Measurements from ENCODE around the gene LRP1-AS. TPM values are rescaled to one million over a fixed set of nuclear protein-coding genes. Genes with fewer than 3 reads are reported as not detected.

The LRP1-AS gene
- total RNA-seq, 1 experiment from 2014 or later, result not detected

DNA sequence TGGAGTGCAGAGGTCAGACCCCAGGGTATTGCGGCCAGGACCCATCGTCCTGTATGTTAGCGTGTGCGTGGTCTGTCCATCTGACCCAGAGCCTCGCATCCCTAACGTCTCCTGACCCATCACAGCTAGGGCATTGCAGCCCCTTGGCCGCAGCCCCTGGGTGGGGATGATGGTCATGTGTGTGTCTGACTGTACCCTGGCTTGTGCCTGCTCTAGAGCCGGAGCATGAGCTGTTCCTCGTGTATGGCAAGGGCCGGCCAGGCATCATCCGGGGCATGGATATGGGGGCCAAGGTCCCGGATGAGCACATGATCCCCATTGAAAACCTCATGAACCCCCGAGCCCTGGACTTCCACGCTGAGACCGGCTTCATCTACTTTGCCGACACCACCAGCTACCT lies 10.8 kb upstream of the LRP1-AS start:
- H4K20me1 ChIP-seq (ENCODE audit: insufficient read depth), result no peaks in the 10 kb centered on the region
- H3K9ac ChIP-seq (ENCODE audit: low read length), result no peak overlapping the region
- no peak for TF ChIP-seq ZFX (IDR thresholded peaks at IDR 0.05)
- TF ChIP-seq, protein P1, sequence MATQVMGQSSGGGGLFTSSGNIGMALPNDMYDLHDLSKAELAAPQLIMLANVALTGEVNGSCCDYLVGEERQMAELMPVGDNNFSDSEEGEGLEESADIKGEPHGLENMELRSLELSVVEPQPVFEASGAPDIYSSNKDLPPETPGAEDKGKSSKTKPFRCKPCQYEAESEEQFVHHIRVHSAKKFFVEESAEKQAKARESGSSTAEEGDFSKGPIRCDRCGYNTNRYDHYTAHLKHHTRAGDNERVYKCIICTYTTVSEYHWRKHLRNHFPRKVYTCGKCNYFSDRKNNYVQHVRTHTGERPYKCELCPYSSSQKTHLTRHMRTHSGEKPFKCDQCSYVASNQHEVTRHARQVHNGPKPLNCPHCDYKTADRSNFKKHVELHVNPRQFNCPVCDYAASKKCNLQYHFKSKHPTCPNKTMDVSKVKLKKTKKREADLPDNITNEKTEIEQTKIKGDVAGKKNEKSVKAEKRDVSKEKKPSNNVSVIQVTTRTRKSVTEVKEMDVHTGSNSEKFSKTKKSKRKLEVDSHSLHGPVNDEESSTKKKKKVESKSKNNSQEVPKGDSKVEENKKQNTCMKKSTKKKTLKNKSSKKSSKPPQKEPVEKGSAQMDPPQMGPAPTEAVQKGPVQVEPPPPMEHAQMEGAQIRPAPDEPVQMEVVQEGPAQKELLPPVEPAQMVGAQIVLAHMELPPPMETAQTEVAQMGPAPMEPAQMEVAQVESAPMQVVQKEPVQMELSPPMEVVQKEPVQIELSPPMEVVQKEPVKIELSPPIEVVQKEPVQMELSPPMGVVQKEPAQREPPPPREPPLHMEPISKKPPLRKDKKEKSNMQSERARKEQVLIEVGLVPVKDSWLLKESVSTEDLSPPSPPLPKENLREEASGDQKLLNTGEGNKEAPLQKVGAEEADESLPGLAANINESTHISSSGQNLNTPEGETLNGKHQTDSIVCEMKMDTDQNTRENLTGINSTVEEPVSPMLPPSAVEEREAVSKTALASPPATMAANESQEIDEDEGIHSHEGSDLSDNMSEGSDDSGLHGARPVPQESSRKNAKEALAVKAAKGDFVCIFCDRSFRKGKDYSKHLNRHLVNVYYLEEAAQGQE (IDR thresholded peaks at IDR 0.05; ENCODE audit: low read depth), result no peak
- no peak for TF ChIP-seq EZH2 (IDR thresholded peaks at IDR 0.05)
- TF ChIP-seq POLR2A (IDR thresholded peaks at IDR 0.05; ENCODE audit: borderline replicate concordance, extremely low read depth, insufficient read depth, insufficient read length), result no peak
- no peak for TF ChIP-seq TCF7L2 (IDR thresholded peaks at IDR 0.05; ENCODE audit: borderline replicate concordance, extremely low read depth, insufficient read depth, insufficient read length)
- TF ChIP-seq SP1 (IDR thresholded peaks at IDR 0.05; ENCODE audit: low read depth), result no peak
- no peak for TF ChIP-seq CBX3 (IDR thresholded peaks at IDR 0.05; ENCODE audit: low read depth)
- H3K36me3 ChIP-seq (ENCODE audit: control insufficient read depth in 1 of 2, insufficient read depth in 2 of 2, low read length in 2 of 2), result peaks cover 0 to 2% of the 10 kb centered on the region in 2 experiments; a peak in 1 of 4 replicates
- H2AFZ ChIP-seq (ENCODE audit: low read depth, low read length, poor library complexity, severe bottlenecking), result no peak overlapping the region
- intact Hi-C loops (cut with micrococcal nuclease), result no loop called here
- ATAC-seq (no peak), DNase-seq (ENCODE audit: low read depth, low spot score) (no peak)
- H3K9me3 ChIP-seq (ENCODE audit: control insufficient read depth in 1 of 2, insufficient read depth in 1 of 2, low read depth in 1 of 2, low read length in 2 of 2), result no peaks in the 10 kb centered on the region
- CTCF ChIA-PET, result no interaction called here
- POLR2A ChIA-PET, result no interaction called here
- H3K79me2 ChIP-seq (ENCODE audit: insufficient read depth, low read length), result no peaks in the 10 kb centered on the region
- H3K4me2 ChIP-seq (ENCODE audit: low read length), result no peak overlapping the region
- H3K27ac ChIP-seq (ENCODE audit: low read depth, low read length), result no peak overlapping the region
- no peak overlapping the region for H3K4me3 ChIP-seq (replicated peaks in 1 of 2; ENCODE audit: low read depth in 1 of 2, low read length in 2 of 2)
- no peaks in the 10 kb centered on the region for H3K27me3 ChIP-seq (ENCODE audit: insufficient read depth, low read length)
- BruUV-seq (replicated peaks), result no TSS peak
- no peaks in the 10 kb centered on the region for H3K4me1 ChIP-seq (ENCODE audit: control insufficient read depth in 1 of 2, insufficient read depth in 2 of 2, low read length in 2 of 2)
- H3K9me2 ChIP-seq (ENCODE audit: insufficient read depth), result no peaks in the 10 kb centered on the region
- RAD21 ChIA-PET (ENCODE audit: low non-redundant PET in 1 of 2, low total read pairs in 2 of 2, uncharacterized antibody in 2 of 2, unreplicated experiment in 2 of 2), result no interaction called here

All from HCT116 (cell line).